HepG2 (cell line): ENCODE measurements around the gene MEGF10. TPM values are rescaled to one million over a fixed set of nuclear protein-coding genes. Genes with fewer than 3 reads are reported as not detected.

Experiments
- ATAC-seq: fragments of 200-7000 bp; cut with Tn5 transposase; 3 replicates; pipeline ENCODE4 v1.9.1; 2020; ENCODE audit warnings: mild to moderate bottlenecking, moderate library complexity
- BruUV-seq: library from RNA; stranded (reverse); fragments of 400-500 nt; replicated peaks from 2 replicates; lab custom pipeline; 2021; lab: Mats Ljungman, UMichigan
- CTCF ChIA-PET: fragments of 300-600 bp; formaldehyde crosslinking; extraction: SDS; loops from one replicate; lab custom pipeline; 2021; ENCODE audit warnings: low total read pairs, inconsistent platforms, low intra/inter-chr PET ratio; lab: Yijun Ruan, JAX
- POLR2A ChIA-PET: fragments of 350-600 bp; sonication (Branson Sonifier 250); formaldehyde crosslinking; loops from one replicate; lab custom pipeline; 2020; ENCODE audit warnings: antibody characterized with exemption, inconsistent platforms; lab: Yijun Ruan, JAX
- DNase-seq: peaks from one replicate; pipeline ENCODE4 v3.0.0-alpha.2; 2015; ENCODE audit warnings: low spot score
- FAIRE-seq: peaks from 3 replicates; lab custom pipeline; 2011; peaks lifted over from hg19 to GRCh38; lab: Jason Lieb, UNC
- H2AFZ ChIP-seq: one replicate; pipeline ENCODE4 v1.6.1; 2011; ENCODE audit warnings: low read length, inconsistent platforms
- H3K27ac ChIP-seq: fragments of 300-600 bp; 3 replicates; pipeline ENCODE4 v1.8.0; 2011; ENCODE audit warnings: mixed run types, mild to moderate bottlenecking, mixed read lengths, low read length, inconsistent platforms; ENCODE audit not compliant: insufficient read depth; ENCODE audit errors: extremely low read length
- H3K27me3 ChIP-seq, 2 experiments: fragments of 200-600 bp in 1 of 2; 2 replicates in 1 of 2; 3 replicates in 1 of 2; pipeline versions ENCODE4 v1.6.0 to v1.8.0; 2011; ENCODE audit warnings: low read length in 2 of 2, mild to moderate bottlenecking in 2 of 2, moderate library complexity in 2 of 2, inconsistent platforms in 1 of 2; ENCODE audit not compliant: insufficient read depth in 2 of 2, control insufficient read depth in 1 of 2
- H3K36me3 ChIP-seq, 2 experiments: fragments of 200-600 bp in 1 of 2; replicated peaks in 1 of 2; 2 replicates in 1 of 2; 3 replicates in 1 of 2; pipeline versions ENCODE4 v1.5.1 to v1.8.0; 2011; ENCODE audit warnings: low read length in 2 of 2, inconsistent platforms in 1 of 2; ENCODE audit not compliant: insufficient read depth in 2 of 2, control insufficient read depth in 1 of 2
- H3K4me1 ChIP-seq: 2 replicates; pipeline ENCODE4 v1.5.1; 2012; ENCODE audit warnings: low read length, inconsistent platforms; ENCODE audit not compliant: insufficient read depth
- H3K4me2 ChIP-seq: 2 replicates; pipeline ENCODE4 v1.6.0; 2011; ENCODE audit warnings: low read depth, low read length, inconsistent platforms
- H3K4me3 ChIP-seq, 3 experiments: fragments of 200-600 bp in 1 of 3; sonication (generic), shearing (Covaris generic) in 1 of 3; replicated peaks in 1 of 3; 2 replicates each; pipeline ENCODE4 v1.5.1; 2011 to 2016; ENCODE audit warnings: low read length in 3 of 3, inconsistent platforms in 2 of 3, low read depth in 2 of 3, mild to moderate bottlenecking in 2 of 3, control low read depth in 1 of 3, mixed read lengths in 1 of 3; ENCODE audit not compliant: insufficient read depth in 1 of 3
- H3K79me2 ChIP-seq: one replicate; pipeline ENCODE4 v1.6.1; 2011; ENCODE audit warnings: low read length, inconsistent platforms; ENCODE audit not compliant: insufficient read depth
- H3K9ac ChIP-seq: 2 replicates; pipeline ENCODE4 v1.6.0; 2011; ENCODE audit warnings: mild to moderate bottlenecking, low read depth, low read length, inconsistent platforms; ENCODE audit not compliant: insufficient read depth
- H3K9me3 ChIP-seq: 2 replicates; pipeline ENCODE4 v1.5.1; 2012; ENCODE audit warnings: mild to moderate bottlenecking, low read length
- H4K20me1 ChIP-seq: 2 replicates; pipeline ENCODE4 v1.6.0; 2011; ENCODE audit warnings: inconsistent platforms, mild to moderate bottlenecking, low read length, moderate library complexity; ENCODE audit not compliant: insufficient read depth
- IRF9 ChIP-seq: sonication (generic); formaldehyde crosslinking; IDR thresholded peaks from 2 replicates; pipeline ENCODE4 v1.8.0; 2022; ENCODE audit warnings: missing genetic modification reagents, mild to moderate bottlenecking, borderline replicate concordance
- KLF16 ChIP-seq, 2 experiments: sonication (generic) in 1 of 2; formaldehyde crosslinking in 1 of 2; IDR thresholded peaks; 2 replicates each; pipeline versions ENCODE4 v1.6.1 to v1.8.0; 2016 to 2023; ENCODE audit warnings: missing genetic modification reagents in 2 of 2, missing compliant biosample characterization in 1 of 2
- NRL ChIP-seq: sonication (generic); formaldehyde crosslinking; IDR thresholded peaks from 2 replicates; pipeline ENCODE4 v1.5.0; 2020; ENCODE audit warnings: missing genetic modification reagents, mild to moderate bottlenecking, moderate library complexity, borderline replicate concordance
- POLR2A ChIP-seq, 2 experiments: IDR thresholded peaks; 2 replicates each; pipeline ENCODE4 v1.6.1; 2011; ENCODE audit warnings: low read depth in 2 of 2, low read length in 2 of 2, mild to moderate bottlenecking in 1 of 2, moderate library complexity in 1 of 2; ENCODE audit not compliant: insufficient read depth in 1 of 2
- RAD21 ChIP-seq: fragments of 450-650 bp; formaldehyde crosslinking; IDR thresholded peaks from 2 replicates; pipeline ENCODE4 v1.5.0; 2020; ENCODE audit warnings: mild to moderate bottlenecking
- REL ChIP-seq: sonication (generic); formaldehyde crosslinking; conservative IDR thresholded peaks from 2 replicates; pipeline ENCODE4 v1.8.0; 2022; ENCODE audit warnings: mild to moderate bottlenecking, missing genetic modification reagents, moderate library complexity
- SOX13 ChIP-seq, 3 experiments: fragments of 450-650 bp in 1 of 3; sonication (generic) in 1 of 3; formaldehyde crosslinking in 1 of 3; IDR thresholded peaks in 2 of 3; conservative IDR thresholded peaks in 1 of 3; 2 replicates each; pipeline versions ENCODE4 v1.5.0 to v1.6.1; 2016 to 2020; ENCODE audit warnings: antibody characterized with exemption in 1 of 3, mild to moderate bottlenecking in 1 of 3, missing compliant biosample characterization in 1 of 3, missing genetic modification reagents in 1 of 3, moderate library complexity in 1 of 3
- ZNF253 ChIP-seq: sonication (generic); formaldehyde crosslinking; IDR thresholded peaks from 2 replicates; pipeline ENCODE4 v1.8.0; 2022; ENCODE audit warnings: mild to moderate bottlenecking, missing genetic modification reagents, borderline replicate concordance
- ZNF33B ChIP-seq: sonication (generic); formaldehyde crosslinking; IDR thresholded peaks from 2 replicates; pipeline ENCODE4 v1.5.1; 2020; ENCODE audit warnings: mild to moderate bottlenecking, missing genetic modification reagents
- WGBS: methylation state at CpG from one replicate; pipeline ENCODE4 v1.1.6; 2017; ENCODE audit warnings: low lambda C conversion rate; 5-methylcytosine and 5-hydroxymethylcytosine counted together
- in situ Hi-C: cut with HindIII; loops from 2 replicates; pipeline ENCODE4 v1.10.0; 2017; ENCODE audit warnings: low pct_unique_long_range_greater_than_20kb; ENCODE audit not compliant: extremely low pct_ligation_motif_present
- intact Hi-C: fragments of 100-400 bp; cut with micrococcal nuclease; formaldehyde crosslinking; loops from one replicate; pipeline ENCODE4 v1.10.0; 2022; ENCODE audit not compliant: unreplicated experiment
- polyA plus RNA-seq, 8 experiments: library from polyadenylated mRNA; depleted of rRNA in 3 of 8; stranded (reverse) in 7 of 8; unstranded in 1 of 8; fragments of >200 nt; fragmentation: Illumina TruSeq in 4 of 8; extraction: Trizol in 4 of 8; gene quantifications; 2 replicates each; pipeline versions ENCODE4 v1.2.1 to v1.2.3, GENCODE V29; 2011 to 2016; ENCODE audit warnings: low read depth in 4 of 8, missing spikeins in 1 of 8, mixed read lengths in 1 of 8; ENCODE audit not compliant: insufficient read depth in 1 of 8
- total RNA-seq, 5 experiments: library from RNA; depleted of rRNA; stranded (reverse); fragments of >200 nt; fragmentation: Illumina TruSeq; extraction: Trizol; gene quantifications; 2 replicates each; pipeline ENCODE4 v1.2.3, GENCODE V29; 2016; ENCODE audit warnings: low read depth in 1 of 5

MEGF10 gene
- total and polyA plus RNA-seq, 2 of the 13 experiments (the other 11 are each of a cell fraction or from before 2014, with no cell fraction given) = not detected

GRCh38 chr5:127355337-127355736 is 64.7 kb downstream of the MEGF10 start:
- Histone ChIP-seq H3K79me2 (no peaks in the 10 kb centered on the region), H2AFZ (no peak overlapping the region), H3K4me2 (no peak overlapping the region), H3K27me3 (no peaks in the 10 kb centered on the region), H3K36me3 (no peaks in the 10 kb centered on the region), H4K20me1 (no peaks in the 10 kb centered on the region), H3K4me1 (no peaks in the 10 kb centered on the region), H3K9ac (no peak overlapping the region), H3K9me3 (no peaks in the 10 kb centered on the region), H3K27ac (no peak overlapping the region), H3K4me3 (no peak overlapping the region)
- DNase-seq = no peak
- no peak for FAIRE-seq
- WGBS = 13% methylated on average over 7 of the region's 7 CpGs
- ChIA-PET POLR2A (no interaction called here), CTCF (no interaction called here)
- ATAC-seq = no peak
- TF ChIP-seq POLR2A (IDR thresholded peaks at IDR 0.05; ENCODE audit: insufficient read depth in 1 of 2, low read depth in 2 of 2, low read length in 2 of 2) (no peak), REL (CRISPR knock-in tag) (no peak), IRF9 (CRISPR knock-in tag) (no peak), RAD21 (CRISPR knock-in tag) (no peak), NRL (CRISPR knock-in tag) (no peak), ZNF33B (no peak)
- intact Hi-C loops (no loop called here), in situ Hi-C loops (no loop called here)
- BruUV-seq = no TSS peak

- H3K9me3 ChIP-seq = no peaks in the 10 kb centered on the region
- no peak for ATAC-seq
- H3K79me2 ChIP-seq = no peaks in the 10 kb centered on the region
- no peak overlapping the region for H2AFZ ChIP-seq
- no peak for TF ChIP-seq ZNF253
- no peak for TF ChIP-seq KLF16 (CRISPR knock-in tag; IDR thresholded peaks at IDR 0.05)
- TF ChIP-seq SOX13 (IDR thresholded peaks at IDR 0.05) = no peak
- TF ChIP-seq SOX13 (CRISPR knock-in tag; conservative IDR thresholded peaks at IDR 0.05 in 1 of 2, IDR thresholded peaks at IDR 0.05 in 1 of 2) = no peak
- TF ChIP-seq, all 625 proteins: peak for 0
- no peak overlapping the region for H3K9ac ChIP-seq
- no peaks in the 10 kb centered on the region for H3K27me3 ChIP-seq
- no peaks in the 10 kb centered on the region for H4K20me1 ChIP-seq
- no peak overlapping the region for H3K4me2 ChIP-seq
- in situ Hi-C loops (no loop called here), intact Hi-C loops (no loop called here)
- WGBS = 2% methylated on average over 2 of the region's 2 CpGs
- BruUV-seq = no TSS peak
- no peak overlapping the region for H3K4me3 ChIP-seq
- DNase-seq = no peak
- H3K27ac ChIP-seq = no peak overlapping the region
- POLR2A ChIA-PET = no interaction called here
- no peaks in the 10 kb centered on the region for H3K36me3 ChIP-seq
- CTCF ChIA-PET = no interaction called here
- FAIRE-seq = no peak
- no peaks in the 10 kb centered on the region for H3K4me1 ChIP-seq
These were observed 67.7 kb downstream of the MEGF10 start for GRCh38 chr5:127358284-127358683.
